Cardiac fibroblast (primary cell): Measurements from ENCODE around the gene TNNT1.

Experiments used
- DNase-seq, 2 donors: peaks; one replicate each; pipeline versions ENCODE4 v3.0.0 to v3.0.0-alpha.2; 2010; ENCODE audit warnings: low read depth in 2 of 2
- H3K4me3 ChIP-seq, 2 donors: replicated peaks in 1 of 2; 1 replicate in 1 of 2; 2 replicates in 1 of 2; pipeline ENCODE4 v1.5.1; 2011; ENCODE audit warnings: low read depth in 2 of 2, low read length in 2 of 2, mild to moderate bottlenecking in 2 of 2, moderate library complexity in 1 of 2
- CTCF ChIP-seq: IDR thresholded peaks from one replicate; pipeline ENCODE4 v1.5.1; 2011; ENCODE audit warnings: low read depth, mild to moderate bottlenecking, low read length, inconsistent platforms

TNNT1 gene

GRCh38 chr19:55097864-55098715 lies 50.9 kb downstream of the TNNT1 start:
- no peak overlapping the region for H3K4me3 ChIP-seq
- no peak for DNase-seq
- no peak for TF ChIP-seq CTCF

- H3K4me3 ChIP-seq = no peak overlapping the region
- no peak for TF ChIP-seq CTCF
- no peak for DNase-seq
Measured at GRCh38 chr19:55096061-55096701, 52.8 kb downstream of the TNNT1 start.

GRCh38 chr19:55095260-55096060 lies 53.5 kb downstream of the TNNT1 start:
- no peak for DNase-seq
- no peak for TF ChIP-seq CTCF

GRCh38 chr19:55094456-55095259 lies 54.3 kb downstream of the TNNT1 start:
- no peak for TF ChIP-seq CTCF
- H3K4me3 ChIP-seq = no peak overlapping the region

More at GRCh38 chr19:55095260-55096060, 53.5 kb downstream of the TNNT1 start:
- H3K4me3 ChIP-seq = no peak overlapping the region

GRCh38 chr19:55092423-55093318 lies 56.3 kb downstream of the TNNT1 start:
- no peak for TF ChIP-seq CTCF
- no peak for DNase-seq
- H3K4me3 ChIP-seq = no peak overlapping the region

More at GRCh38 chr19:55094456-55095259, 54.3 kb downstream of the TNNT1 start:
- DNase-seq = no peak
